Breast epithelium (tissue), 4 donors: ENCODE results near the gene PIP4K2C. TPM values are rescaled to one million over a fixed set of nuclear protein-coding genes. Genes with fewer than 3 reads are reported as not detected.
"Not testable (repeated sequence)": the region's sequence is repeated elsewhere in the genome, so short reads cannot be mapped to it uniquely, and the experiment has no call there.

Experiments
- DNase-seq, 2 donors: peaks; one replicate each; pipeline ENCODE4 v3.0.0-alpha.2; 2019; ENCODE audit warnings: low spot score in 2 of 2
- H3K27ac ChIP-seq, 2 donors: fragments of 200-600 bp; sonication (generic) in 1 of 2; one replicate each; pipeline ENCODE4 v1.5.1; 2016 to 2019; ENCODE audit warnings: mild to moderate bottlenecking in 1 of 2
- H3K27me3 ChIP-seq, 2 donors: fragments of 200-600 bp; sonication (generic) in 1 of 2; one replicate each; pipeline versions ENCODE4 v1.5.1 to v1.6.0; 2017 to 2019; ENCODE audit warnings: control low read depth in 1 of 2, mild to moderate bottlenecking in 1 of 2
- H3K36me3 ChIP-seq: fragments of 200-600 bp; one replicate; pipeline ENCODE4 v1.5.1; 2019
- H3K4me1 ChIP-seq, 2 donors: fragments of 200-600 bp; sonication (generic); one replicate each; pipeline ENCODE4 v1.5.1; 2016 to 2019; ENCODE audit warnings: control low read depth in 1 of 2
- H3K4me3 ChIP-seq, 3 donors: fragments of 200-600 bp; sonication (generic); 1 replicate in 2 of 3; 2 replicates in 1 of 3; pipeline ENCODE4 v1.5.1; 2016 to 2019; ENCODE audit warnings: mild to moderate bottlenecking in 3 of 3, moderate library complexity in 2 of 3
- H3K9me3 ChIP-seq, 2 donors: fragments of 200-600 bp; sonication (generic) in 1 of 2; one replicate each; pipeline ENCODE4 v1.5.1; 2016 to 2019; ENCODE audit warnings: control low read depth in 1 of 2
- CTCF ChIP-seq, 3 donors: fragments of 450-650 bp; IDR thresholded peaks; one replicate each; pipeline ENCODE4 v1.5.1; 2016 to 2017; ENCODE audit warnings: antibody characterized with exemption in 3 of 3, mild to moderate bottlenecking in 3 of 3, moderate library complexity in 3 of 3
- POLR2A ChIP-seq: fragments of 450-650 bp; IDR thresholded peaks from one replicate; pipeline ENCODE4 v1.6.1; 2016; ENCODE audit warnings: antibody characterized with exemption, mild to moderate bottlenecking, moderate library complexity
- POLR2AphosphoS5 ChIP-seq, 3 donors: sonication (generic); formaldehyde crosslinking; IDR thresholded peaks; one replicate each; pipeline ENCODE4 v1.6.1; 2017; ENCODE audit warnings: antibody characterized with exemption in 3 of 3
- intact Hi-C: fragments of 100-400 bp; cut with DNase I; formaldehyde crosslinking; loops from one replicate; pipeline ENCODE4 v1.15.1; 2023; ENCODE audit warnings: low total_unique reads
- total RNA-seq, 3 donors: library from RNA; depleted of rRNA; stranded (reverse); fragments of >200 nt; gene quantifications; one replicate each; pipeline ENCODE4 v1.1.0, GENCODE V29; 2016

PIP4K2C gene
- total RNA-seq, 3 donors from 2014 or later = 13.8 to 26.9 (median 24.6) TPM

DNA sequence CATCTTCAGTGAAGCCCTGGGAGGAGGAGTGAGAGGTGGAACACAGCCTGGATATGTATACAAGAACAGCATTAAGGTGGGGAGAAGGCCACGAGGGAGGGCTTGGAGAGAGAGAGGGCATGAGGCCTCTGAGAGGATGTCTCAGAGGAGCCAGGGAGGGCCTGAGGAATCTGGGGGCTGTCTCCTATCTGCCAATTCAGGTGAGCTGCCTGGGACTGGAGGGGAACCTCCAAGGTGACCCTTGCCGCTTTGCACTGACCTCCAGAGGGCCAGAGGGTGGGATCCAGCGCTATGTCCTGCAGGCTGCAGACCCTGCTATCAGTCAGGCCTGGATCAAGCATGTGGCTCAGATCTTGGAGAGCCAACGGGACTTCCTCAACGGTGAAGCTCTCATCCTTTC, 24.6 kb downstream of the PIP4K2C start:
- Histone ChIP-seq H3K4me3 (no peak overlapping the region), H3K27me3 (peaks cover 0 to 9% of the 10 kb centered on the region in 2 donors), H3K4me1 (no peaks in the 10 kb centered on the region), H3K9me3 (no peaks in the 10 kb centered on the region), H3K36me3 (no peaks in the 10 kb centered on the region), H3K27ac (no peak overlapping the region)
- no peak for DNase-seq
- intact Hi-C loops = loop anchor here (5.0 kb wide), 1 partner anchor 33 kb away; no protein-coding TSS in a partner anchor
- TF ChIP-seq POLR2A (no peak), POLR2AphosphoS5 (IDR thresholded peaks at IDR 0.05) (no peak), CTCF (IDR thresholded peaks at IDR 0.05) (no peak)

DNA sequence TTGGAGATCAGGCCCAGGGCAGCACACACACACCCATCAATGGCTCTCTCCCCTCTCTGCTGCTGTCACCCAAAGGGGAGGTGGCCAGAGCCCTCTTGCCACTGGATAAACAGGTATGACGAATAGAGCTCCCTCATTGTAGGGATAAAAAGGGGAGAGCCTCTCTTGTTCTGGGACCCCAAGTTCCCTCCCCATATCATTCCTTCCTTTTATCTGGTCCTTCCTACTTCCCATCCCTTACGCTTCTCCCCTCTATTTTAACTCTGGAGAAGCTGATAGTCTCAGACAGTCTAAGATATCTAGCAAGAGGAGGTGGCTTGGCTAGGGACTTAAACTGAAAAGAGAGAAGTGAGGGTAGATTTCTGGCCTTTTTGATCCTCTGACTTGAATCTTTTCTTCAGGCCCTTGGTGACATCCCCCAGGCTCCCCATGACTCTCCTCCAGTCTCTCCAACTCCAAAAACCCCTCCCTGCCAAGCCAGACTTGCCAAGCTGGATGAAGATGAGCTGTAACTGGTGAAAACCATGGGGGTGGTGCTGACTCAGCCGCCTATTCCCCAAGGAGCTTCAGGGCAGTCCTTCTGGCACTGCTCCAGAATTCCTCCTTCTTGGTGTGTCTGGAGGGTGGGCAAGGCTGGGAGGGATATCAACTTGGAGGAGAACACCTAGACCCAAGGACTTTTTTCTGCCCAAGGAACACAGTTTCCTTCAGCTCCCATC, 25.6 kb downstream of the PIP4K2C start:
- no peak for DNase-seq
- peaks cover 0 to 18% of the 10 kb centered on the region in 2 donors for H3K27me3 ChIP-seq
- H3K4me3 ChIP-seq = no peak overlapping the region
- TF ChIP-seq CTCF (IDR thresholded peaks at IDR 0.05) (no peak), POLR2A (no peak), POLR2AphosphoS5 (IDR thresholded peaks at IDR 0.05) (no peak)
- H3K9me3 ChIP-seq = no peaks in the 10 kb centered on the region
- peaks cover 0 to 9% of the 10 kb centered on the region in 2 donors for H3K4me1 ChIP-seq
- peak overlapping the region in 1 of 2 donors; percentile 7 for H3K27ac ChIP-seq
- no peaks in the 10 kb centered on the region for H3K36me3 ChIP-seq
- intact Hi-C loops = loop anchor here (5.0 kb wide), 1 partner anchor 34 kb away; no protein-coding TSS in a partner anchor

DNA sequence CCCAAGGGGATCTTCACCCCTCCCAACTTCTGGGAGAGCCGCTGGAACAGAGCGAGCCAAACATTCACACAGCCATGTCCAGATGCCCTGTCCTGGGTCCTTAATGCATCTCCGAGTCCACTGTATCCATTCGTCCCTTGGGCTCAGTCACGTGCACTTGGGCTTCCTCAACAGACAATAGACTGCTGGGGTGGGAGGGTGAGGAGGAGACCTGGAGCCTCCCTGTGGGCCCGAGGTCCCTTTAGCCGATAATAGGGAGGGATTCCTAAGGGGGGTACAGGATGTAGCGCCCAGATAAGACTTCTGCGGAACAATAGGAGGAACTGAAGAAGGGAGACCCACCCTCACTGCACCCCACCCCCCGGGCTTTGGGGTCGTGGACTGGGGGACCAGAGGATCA, 26.9 kb downstream of the PIP4K2C start:
- intact Hi-C loops = loop anchor here (5.0 kb wide), 1 partner anchor 36 kb away; no protein-coding TSS in a partner anchor
- H3K36me3 ChIP-seq = no peaks in the 10 kb centered on the region
- H3K9me3 ChIP-seq = no peaks in the 10 kb centered on the region
- DNase-seq = no peak
- TF ChIP-seq POLR2A (no peak), POLR2AphosphoS5 (IDR thresholded peaks at IDR 0.05) (no peak), CTCF (IDR thresholded peaks at IDR 0.05) (no peak)
- peaks cover 0 to 18% of the 10 kb centered on the region in 2 donors for H3K27me3 ChIP-seq
- peaks cover 0 to 11% of the 10 kb centered on the region in 2 donors for H3K4me1 ChIP-seq
- H3K4me3 ChIP-seq = no peak overlapping the region
- H3K27ac ChIP-seq = no peak overlapping the region

DNA sequence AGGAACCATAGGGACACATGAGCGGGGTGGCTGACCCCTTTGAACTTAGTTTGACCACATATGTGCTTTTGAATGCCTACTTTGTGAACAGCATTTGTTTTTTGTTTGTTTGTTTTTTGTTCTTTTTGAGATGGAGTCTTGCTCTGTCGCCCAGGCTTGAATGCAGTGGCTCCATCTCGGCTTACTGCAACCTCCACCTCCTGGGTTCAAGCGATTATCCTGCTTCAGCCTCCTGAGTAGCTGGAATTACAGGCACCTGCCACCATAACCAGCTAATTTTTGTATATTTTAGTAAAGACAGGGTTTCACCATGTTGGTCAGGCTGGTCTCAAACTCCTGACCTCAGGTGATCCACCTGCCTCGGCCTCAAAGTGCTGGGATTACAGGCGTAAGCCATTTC, 27.4 kb downstream of the PIP4K2C start:
- intact Hi-C loops = loop anchor here (5.0 kb wide), 1 partner anchor 36 kb away; no protein-coding TSS in a partner anchor
- Histone ChIP-seq H3K27me3 (peaks cover 0 to 18% of the 10 kb centered on the region in 2 donors), H3K4me1 (peaks cover 0 to 11% of the 10 kb centered on the region in 2 donors)
- not testable (repeated sequence) for H3K4me3 ChIP-seq, DNase-seq, H3K27ac ChIP-seq, H3K36me3 ChIP-seq, H3K9me3 ChIP-seq

DNA sequence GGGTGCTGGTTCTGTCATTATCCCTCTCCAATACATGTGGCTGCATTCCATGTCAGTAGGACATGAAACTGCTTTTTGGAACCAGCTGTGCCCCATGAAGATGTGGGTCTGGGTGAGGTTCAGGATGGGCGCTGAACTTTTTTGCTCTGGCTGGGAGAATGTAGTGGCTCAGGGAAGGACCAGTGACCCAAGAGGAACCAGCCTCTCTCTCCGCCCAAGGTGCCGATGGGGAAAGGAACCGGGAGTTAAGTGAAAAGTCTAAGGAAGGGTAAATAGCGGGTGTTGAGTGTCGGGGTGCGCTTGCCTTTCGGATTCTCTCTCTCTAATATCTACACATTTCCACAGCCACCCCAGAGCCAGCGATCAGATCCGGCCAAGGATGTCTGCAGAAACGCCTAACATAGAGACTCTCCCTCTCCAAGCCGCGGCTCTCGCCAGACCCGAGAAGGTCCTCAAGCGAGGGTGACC, 28.0 kb downstream of the PIP4K2C start:
- TF ChIP-seq POLR2A = no peak
- TF ChIP-seq POLR2AphosphoS5 (IDR thresholded peaks at IDR 0.05) = no peak
- no peak for TF ChIP-seq CTCF (IDR thresholded peaks at IDR 0.05)
- H3K27me3 ChIP-seq = peaks cover 0 to 19% of the 10 kb centered on the region in 2 donors
- no peak overlapping the region for H3K4me3 ChIP-seq
- H3K27ac ChIP-seq = no peak overlapping the region
- peaks cover 0 to 11% of the 10 kb centered on the region in 2 donors for H3K4me1 ChIP-seq
- H3K9me3 ChIP-seq = no peaks in the 10 kb centered on the region
- intact Hi-C loops = loop anchor here (5.0 kb wide), 1 partner anchor 37 kb away; no protein-coding TSS in a partner anchor
- no peaks in the 10 kb centered on the region for H3K36me3 ChIP-seq
- no peak for DNase-seq
